CD4-positive, CD25-positive, alpha-beta regulatory T cell (primary cell): ENCODE measurements around the gene GHRH. TPM values are rescaled to one million over a fixed set of nuclear protein-coding genes. Genes with fewer than 3 reads are reported as not detected.
A peak's percentile ranks its signal among the peaks of the same experiment; 100 is the strongest.

ENCODE experiments used
- ATAC-seq, 2 donors: fragments of 150-1000 bp; cut with Tn5 transposase; one replicate each; pipeline ENCODE4 v1.10.0; 2021; ENCODE audit warnings: low read depth in 2 of 2, moderate number of reproducible peaks in 2 of 2, moderate library complexity in 1 of 2
- DNase-seq, 3 donors: peaks; one replicate each; pipeline versions ENCODE4 v3.0.0 to v3.0.0-alpha.2; 2012 to 2022; ENCODE audit warnings: mixed read lengths in 1 of 3
- H3K27ac ChIP-seq: one replicate; pipeline ENCODE4 v1.7.0; 2013; ENCODE audit warnings: mild to moderate bottlenecking, low read length; ENCODE audit not compliant: insufficient read depth, poor library complexity, severe bottlenecking
- H3K27me3 ChIP-seq: one replicate; pipeline ENCODE4 v1.7.0; 2013; ENCODE audit warnings: low read length; ENCODE audit not compliant: control insufficient read depth, insufficient read depth
- H3K36me3 ChIP-seq: one replicate; pipeline ENCODE4 v1.7.0; 2013; ENCODE audit warnings: mild to moderate bottlenecking, low read length, moderate library complexity; ENCODE audit not compliant: control insufficient read depth, insufficient read depth
- H3K4me1 ChIP-seq: 2 replicates; pipeline ENCODE4 v1.7.0; 2013; ENCODE audit warnings: mild to moderate bottlenecking, low read length; ENCODE audit not compliant: insufficient read depth, control insufficient read depth, poor library complexity, severe bottlenecking
- H3K4me3 ChIP-seq: one replicate; pipeline ENCODE4 v1.7.0; 2013; ENCODE audit warnings: low read depth, mild to moderate bottlenecking, low read length, moderate library complexity
- H3K9me3 ChIP-seq, 2 experiments: 1 replicate in 1 of 2; 2 replicates in 1 of 2; pipeline ENCODE4 v1.7.0; 2013; ENCODE audit warnings: low read length in 2 of 2, mild to moderate bottlenecking in 1 of 2, moderate library complexity in 1 of 2; ENCODE audit not compliant: control insufficient read depth in 2 of 2
- H3K27ac Mint-ChIP-seq, 3 donors: one replicate each; pipeline ENCODE4 v1.8.0; 2020 to 2022; ENCODE audit warnings: mild to moderate bottlenecking in 3 of 3, mixed read lengths in 3 of 3, moderate library complexity in 2 of 3
- H3K27me3 Mint-ChIP-seq: one replicate; pipeline ENCODE4 v1.8.0; 2022; ENCODE audit warnings: mild to moderate bottlenecking, mixed read lengths
- H3K36me3 Mint-ChIP-seq: one replicate; pipeline ENCODE4 v1.8.0; 2020; ENCODE audit warnings: mixed read lengths
- H3K4me1 Mint-ChIP-seq, 4 donors: one replicate each; pipeline ENCODE4 v1.8.0; 2020 to 2022; ENCODE audit warnings: mixed read lengths in 4 of 4, mild to moderate bottlenecking in 1 of 4
- H3K4me3 Mint-ChIP-seq, 4 donors: one replicate each; pipeline ENCODE4 v1.8.0; 2020 to 2022; ENCODE audit warnings: mild to moderate bottlenecking in 4 of 4, mixed read lengths in 4 of 4, moderate library complexity in 3 of 4
- H3K9me3 Mint-ChIP-seq, 7 donors: one replicate each; pipeline ENCODE4 v1.8.0; 2020 to 2022; ENCODE audit warnings: mixed read lengths in 7 of 7, mild to moderate bottlenecking in 3 of 7, moderate library complexity in 2 of 7
- polyA plus RNA-seq, 4 donors: library from polyadenylated mRNA; unstranded; fragments of 300-500 nt; fragmentation: Illumina TruSeq; gene quantifications; one replicate each; pipeline ENCODE4 v1.2.3, GENCODE V29; 2021
- total RNA-seq: library from RNA; stranded (reverse); gene quantifications from one replicate; pipeline ENCODE4 v1.2.3, GENCODE V29; 2022

Gene GHRH
- total and polyA plus RNA-seq, 5 donors from 2014 or later, result not detected

GRCh38 chr20:37223053-37223452 lies 38.6 kb downstream of the GHRH start:
- ATAC-seq, result no peak
- Mint-ChIP-seq H3K4me1 (peaks cover 0 to 4% (median 3%) of the 10 kb centered on the region in 4 donors), H3K27ac (peak overlapping the region in 1 of 3 donors; percentile 65), H3K36me3 (peaks cover 49% of the 10 kb centered on the region), H3K4me3 (no peak overlapping the region), H3K9me3 (no peaks in the 10 kb centered on the region), H3K27me3 (no peaks in the 10 kb centered on the region)
- H3K36me3 ChIP-seq, result peaks cover 86% of the 10 kb centered on the region
- H3K27me3 ChIP-seq, result no peaks in the 10 kb centered on the region
- DNase-seq, result peak in 1 of 3 donors; percentile 5
- no peaks in the 10 kb centered on the region for H3K4me1 ChIP-seq
- H3K9me3 ChIP-seq, result no peaks in the 10 kb centered on the region
- no peak overlapping the region for H3K27ac ChIP-seq
- H3K4me3 ChIP-seq, result no peak overlapping the region

GRCh38 chr20:37222086-37222485 lies 39.5 kb downstream of the GHRH start:
- Histone ChIP-seq H3K36me3 (peaks cover 83% of the 10 kb centered on the region), H3K4me1 (no peaks in the 10 kb centered on the region), H3K27ac (no peak overlapping the region), H3K27me3 (no peaks in the 10 kb centered on the region), H3K9me3 (no peaks in the 10 kb centered on the region), H3K4me3 (no peak overlapping the region)
- Mint-ChIP-seq H3K27me3 (no peaks in the 10 kb centered on the region), H3K36me3 (peaks cover 43% of the 10 kb centered on the region), H3K9me3 (no peaks in the 10 kb centered on the region), H3K4me3 (no peak overlapping the region), H3K4me1 (peaks cover 0 to 4% (median 3%) of the 10 kb centered on the region in 4 donors), H3K27ac (no peak overlapping the region)
- ATAC-seq, result no peak
- DNase-seq, result no peak

GRCh38 chr20:37220731-37221130 lies 40.9 kb downstream of the GHRH start:
- Mint-ChIP-seq H3K36me3 (peaks cover 40% of the 10 kb centered on the region), H3K27ac (no peak overlapping the region), H3K4me3 (no peak overlapping the region), H3K9me3 (no peaks in the 10 kb centered on the region), H3K4me1 (peaks cover 0 to 4% (median 3%) of the 10 kb centered on the region in 4 donors), H3K27me3 (no peaks in the 10 kb centered on the region)
- ATAC-seq (no peak), DNase-seq (no peak)
- Histone ChIP-seq H3K27ac (no peak overlapping the region), H3K36me3 (peaks cover 77% of the 10 kb centered on the region), H3K4me3 (no peak overlapping the region), H3K4me1 (no peaks in the 10 kb centered on the region), H3K27me3 (no peaks in the 10 kb centered on the region), H3K9me3 (no peaks in the 10 kb centered on the region)

GRCh38 chr20:37219751-37220668 lies 41.6 kb downstream of the GHRH start:
- Histone ChIP-seq H3K36me3 (peaks cover 77% of the 10 kb centered on the region), H3K27ac (no peak overlapping the region), H3K4me1 (no peaks in the 10 kb centered on the region), H3K4me3 (no peak overlapping the region), H3K27me3 (no peaks in the 10 kb centered on the region), H3K9me3 (no peaks in the 10 kb centered on the region)
- Mint-ChIP-seq H3K4me1 (peaks cover 0 to 4% (median 3%) of the 10 kb centered on the region in 4 donors), H3K27me3 (no peaks in the 10 kb centered on the region), H3K4me3 (no peak overlapping the region), H3K9me3 (no peaks in the 10 kb centered on the region), H3K36me3 (peaks cover 34% of the 10 kb centered on the region), H3K27ac (peak overlapping the region in 1 of 3 donors; percentile 74)
- ATAC-seq (no peak), DNase-seq (no peak)

- H3K27ac ChIP-seq, result no peak overlapping the region
- peaks cover 77% of the 10 kb centered on the region for H3K36me3 ChIP-seq
- peak overlapping the region in 1 of 3 donors; percentile 39 for H3K27ac Mint-ChIP-seq
- ATAC-seq, result no peak
- H3K27me3 ChIP-seq, result no peaks in the 10 kb centered on the region
- H3K9me3 Mint-ChIP-seq, result no peaks in the 10 kb centered on the region
- peaks cover 0 to 7% (median 3%) of the 10 kb centered on the region in 4 donors for H3K4me1 Mint-ChIP-seq
- no peak for DNase-seq
- no peaks in the 10 kb centered on the region for H3K27me3 Mint-ChIP-seq
- H3K9me3 ChIP-seq, result no peaks in the 10 kb centered on the region
- no peak overlapping the region for H3K4me3 ChIP-seq
- H3K4me3 Mint-ChIP-seq, result no peak overlapping the region
- H3K36me3 Mint-ChIP-seq, result peaks cover 37% of the 10 kb centered on the region
- no peaks in the 10 kb centered on the region for H3K4me1 ChIP-seq
Measured at GRCh38 chr20:37218976-37219375, 42.6 kb downstream of the GHRH start.

- Mint-ChIP-seq H3K4me1 (peaks cover 0 to 7% (median 3%) of the 10 kb centered on the region in 4 donors), H3K36me3 (peaks cover 37% of the 10 kb centered on the region), H3K4me3 (no peak overlapping the region), H3K27me3 (no peaks in the 10 kb centered on the region), H3K27ac (peak overlapping the region in 1 of 3 donors; percentile 39), H3K9me3 (no peaks in the 10 kb centered on the region)
- peaks cover 77% of the 10 kb centered on the region for H3K36me3 ChIP-seq
- H3K27ac ChIP-seq, result no peak overlapping the region
- no peaks in the 10 kb centered on the region for H3K9me3 ChIP-seq
- DNase-seq (no peak), ATAC-seq (no peak)
- H3K4me1 ChIP-seq, result no peaks in the 10 kb centered on the region
- no peak overlapping the region for H3K4me3 ChIP-seq
- no peaks in the 10 kb centered on the region for H3K27me3 ChIP-seq
Measured at GRCh38 chr20:37218441-37218840, 43.2 kb downstream of the GHRH start.

- Mint-ChIP-seq H3K27me3 (no peaks in the 10 kb centered on the region), H3K4me1 (peaks cover 0 to 6% (median 3%) of the 10 kb centered on the region in 4 donors), H3K4me3 (no peak overlapping the region), H3K27ac (no peak overlapping the region), H3K36me3 (peaks cover 43% of the 10 kb centered on the region), H3K9me3 (no peaks in the 10 kb centered on the region)
- no peak for DNase-seq
- Histone ChIP-seq H3K27me3 (no peaks in the 10 kb centered on the region), H3K4me1 (no peaks in the 10 kb centered on the region), H3K36me3 (peaks cover 93% of the 10 kb centered on the region), H3K9me3 (no peaks in the 10 kb centered on the region), H3K27ac (no peak overlapping the region), H3K4me3 (no peak overlapping the region)
- ATAC-seq, result no peak
Measured at GRCh38 chr20:37209661-37210314, 51.8 kb downstream of the GHRH start.
